Measurements from ENCODE around the gene ATG9B. TPM values are rescaled to one million over a fixed set of nuclear protein-coding genes. Genes with fewer than 3 reads are reported as not detected.

The ATG9B gene
- total and polyA plus RNA-seq, 9 of the 15 experiments (the other 6 are each of a cell fraction or from before 2014, with no cell fraction given): 0.29 to 8.0 (median 2.1) TPM

- Histone ChIP-seq H2AFZ (ENCODE audit: low read depth, low read length) (peak overlapping the region; percentile 40; the same call in 1 of the 2 replicates), H3K9ac (ENCODE audit: insufficient read depth in 1 of 2, low read depth in 2 of 2, low read length in 2 of 2) (peak overlapping the region in 1 of 2 experiments; percentile 47; a peak in 2 of 4 replicates), H3K36me3 (ENCODE audit: control insufficient read depth, insufficient read depth, low read length) (no peaks in the 10 kb centered on the region; the same call in 2 of the 3 replicates), H3K9me3 (replicated peaks; ENCODE audit: control insufficient read depth, insufficient read depth, low read depth, low read length) (no peaks in the 10 kb centered on the region), H3K27me3 (ENCODE audit: control insufficient read depth in 2 of 2, insufficient read depth in 2 of 2, low read length in 2 of 2) (no peaks in the 10 kb centered on the region), H3K79me2 (ENCODE audit: control insufficient read depth, insufficient read depth, low read length) (no peaks in the 10 kb centered on the region), H3K4me3 (no peak overlapping the region), H3K27ac (ENCODE audit: extremely low read depth, low read depth, low read length) (no peak overlapping the region), H4K20me1 (replicated peaks; ENCODE audit: control insufficient read depth, insufficient read depth, low read length) (no peaks in the 10 kb centered on the region; the same call in 1 of the 2 replicates), H3K9me1 (ENCODE audit: control insufficient read depth, insufficient read depth, low read length) (no peaks in the 10 kb centered on the region), H3K4me2 (ENCODE audit: insufficient read depth, low read length) (no peak overlapping the region), H3K4me1 (replicated peaks in 1 of 2; ENCODE audit: control insufficient read depth in 2 of 2, insufficient read depth in 2 of 2, low read length in 2 of 2) (peaks cover 22 to 69% of the 10 kb centered on the region in 2 experiments)
- in situ Hi-C loops (cut with MboI) (no loop called here), intact Hi-C loops (cut with micrococcal nuclease) (no loop called here)
- CTCF ChIA-PET (ENCODE audit: low intra/inter-chr PET ratio): no interaction called here
- 51% methylated on average over 4 of the region's 4 CpGs for WGBS (ENCODE audit: insufficient coverage, low coverage, missing lambda C conversion rate)
- FAIRE-seq: no peak
- TF ChIP-seq PHF20 (IDR thresholded peaks at IDR 0.05; ENCODE audit: partially characterized antibody): peak; percentile 57
- no peak for TF ChIP-seq ZKSCAN3 (CRISPR knock-in tag; IDR thresholded peaks at IDR 0.05)
- 0 out of 2 replicates have a peak, but pooled peaks have one; percentile 15 for TF ChIP-seq ZFX (CRISPR knock-in tag; IDR thresholded peaks at IDR 0.05)
- peak; percentile 43 to 61 (median 56) for DNase-seq (ENCODE audit: extremely low read depth in 1 of 4, low spot score in 3 of 4)
- BruUV-seq (replicated peaks): no TSS peak
- POLR2A ChIA-PET: interaction anchor here (1.5 kb wide), 1 partner anchor 14 kb away, joined by 5 read pairs; no protein-coding TSS in a partner anchor
- ATAC-seq: no peak
Observed at GRCh38 chr7:151053096-151053495, 28.8 kb upstream of the ATG9B start.

DNA sequence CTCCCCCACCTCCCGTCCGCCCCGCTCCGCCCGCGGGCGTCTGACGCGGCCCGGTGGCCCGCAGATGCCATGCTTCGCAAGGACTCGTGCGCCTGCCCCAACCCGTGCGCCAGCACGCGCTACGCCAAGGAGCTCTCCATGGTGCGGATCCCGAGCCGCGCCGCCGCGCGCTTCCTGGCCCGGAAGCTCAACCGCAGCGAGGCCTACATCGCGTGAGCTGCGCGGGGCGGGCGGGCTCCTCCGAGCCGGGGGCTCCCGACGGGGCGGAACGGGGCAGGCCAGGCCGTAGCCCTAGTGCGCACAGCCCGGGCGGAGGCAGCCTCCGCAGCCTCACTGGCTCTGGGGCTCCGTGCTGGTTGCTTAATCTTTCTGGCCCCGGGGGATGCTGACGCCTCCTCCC is 26.8 kb upstream of the ATG9B start:
- FAIRE-seq: no peak
- WGBS (ENCODE audit: insufficient coverage, low coverage, missing lambda C conversion rate): 67% methylated on average over 41 of the region's 50 CpGs
- TF ChIP-seq, protein P1, sequence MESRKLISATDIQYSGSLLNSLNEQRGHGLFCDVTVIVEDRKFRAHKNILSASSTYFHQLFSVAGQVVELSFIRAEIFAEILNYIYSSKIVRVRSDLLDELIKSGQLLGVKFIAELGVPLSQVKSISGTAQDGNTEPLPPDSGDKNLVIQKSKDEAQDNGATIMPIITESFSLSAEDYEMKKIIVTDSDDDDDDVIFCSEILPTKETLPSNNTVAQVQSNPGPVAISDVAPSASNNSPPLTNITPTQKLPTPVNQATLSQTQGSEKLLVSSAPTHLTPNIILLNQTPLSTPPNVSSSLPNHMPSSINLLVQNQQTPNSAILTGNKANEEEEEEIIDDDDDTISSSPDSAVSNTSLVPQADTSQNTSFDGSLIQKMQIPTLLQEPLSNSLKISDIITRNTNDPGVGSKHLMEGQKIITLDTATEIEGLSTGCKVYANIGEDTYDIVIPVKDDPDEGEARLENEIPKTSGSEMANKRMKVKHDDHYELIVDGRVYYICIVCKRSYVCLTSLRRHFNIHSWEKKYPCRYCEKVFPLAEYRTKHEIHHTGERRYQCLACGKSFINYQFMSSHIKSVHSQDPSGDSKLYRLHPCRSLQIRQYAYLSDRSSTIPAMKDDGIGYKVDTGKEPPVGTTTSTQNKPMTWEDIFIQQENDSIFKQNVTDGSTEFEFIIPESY (CRISPR knock-in tag; IDR thresholded peaks at IDR 0.05): peak; percentile 95
- TF ChIP-seq POLR2G (IDR thresholded peaks at IDR 0.05; ENCODE audit: low read depth, low read length): peak; percentile 56

More for the DNA sequence above, 26.8 kb upstream of the ATG9B start:
- intact Hi-C loops (cut with micrococcal nuclease) (no loop called here), in situ Hi-C loops (cut with MboI) (no loop called here)
- no peaks in the 10 kb centered on the region for H3K9me3 ChIP-seq (replicated peaks; ENCODE audit: control insufficient read depth, insufficient read depth, low read depth, low read length)
- no peaks in the 10 kb centered on the region for H3K27me3 ChIP-seq (ENCODE audit: control insufficient read depth in 2 of 2, insufficient read depth in 2 of 2, low read length in 2 of 2)
- DNase-seq (ENCODE audit: extremely low read depth in 1 of 4, low spot score in 3 of 4): peak in 2 of 4 experiments; percentile 29 to 34
- CTCF ChIA-PET (ENCODE audit: low intra/inter-chr PET ratio): no interaction called here
- no peaks in the 10 kb centered on the region for H3K9me1 ChIP-seq (ENCODE audit: control insufficient read depth, insufficient read depth, low read length)
- peaks cover 2% of the 10 kb centered on the region; the same call in 2 of the 3 replicates for H3K36me3 ChIP-seq (ENCODE audit: control insufficient read depth, insufficient read depth, low read length)
- no peaks in the 10 kb centered on the region; the same call in 1 of the 2 replicates for H4K20me1 ChIP-seq (replicated peaks; ENCODE audit: control insufficient read depth, insufficient read depth, low read length)
- ATAC-seq: no peak
- H3K4me3 ChIP-seq: no peak overlapping the region
- peaks cover 9 to 53% of the 10 kb centered on the region in 2 experiments; a peak in 4 of 5 replicates for H3K4me1 ChIP-seq (replicated peaks in 1 of 2; ENCODE audit: control insufficient read depth in 2 of 2, insufficient read depth in 2 of 2, low read length in 2 of 2)
- no peak overlapping the region; a peak in 1 of 4 replicates for H3K9ac ChIP-seq (ENCODE audit: insufficient read depth in 1 of 2, low read depth in 2 of 2, low read length in 2 of 2)
- POLR2A ChIA-PET: interaction anchor here (0.8 to 1.8 kb wide), 2 partner anchors 15 to 22 kb away, joined by 3 to 5 read pairs; partner anchors contain the start of gene ABCB8
- H3K27ac ChIP-seq (ENCODE audit: extremely low read depth, low read depth, low read length): no peak overlapping the region
- H2AFZ ChIP-seq (ENCODE audit: low read depth, low read length): no peak overlapping the region
- no peak overlapping the region for H3K4me2 ChIP-seq (ENCODE audit: insufficient read depth, low read length)
- no TSS peak for BruUV-seq (replicated peaks)
- no peaks in the 10 kb centered on the region for H3K79me2 ChIP-seq (ENCODE audit: control insufficient read depth, insufficient read depth, low read length)
